ENCODE data around the gene ENO2. TPM values are rescaled to one million over a fixed set of nuclear protein-coding genes. Genes with fewer than 3 reads are reported as not detected.
"Not testable (repeated sequence)": the region's sequence is repeated elsewhere in the genome, so short reads cannot be mapped to it uniquely, and the experiment has no call there.

Gene ENO2
- total RNA-seq = 100 to 1,000 TPM; 104 to 139 TPM
- polyA plus RNA-seq (2013, experiment 1 of 2) = 137 TPM
- 107 TPM for polyA plus RNA-seq (2013, experiment 2 of 2)
- long read RNA-seq, experiment 1, transcript ENO2-201 (12 exons, 2,423 nt) = major isoform, 13 of 37 reads
- long read RNA-seq, experiment 1, transcript ENO2-205 (11 exons, 2,827 nt) = minor isoform, 5 of 37 reads
- long read RNA-seq, experiment 1, partial matches to known transcripts = 18 of 37 reads
- long read RNA-seq, experiment 1, other reads (novel, unspliced or antisense) = 0 of 37 reads
- long read RNA-seq, experiment 2, transcript ENO2-211 (12 exons, 2,549 nt) = minor isoform, 10 of 127 reads
- long read RNA-seq, experiment 2, transcript ENO2-201 (12 exons, 2,423 nt) = major isoform, 69 of 127 reads
- long read RNA-seq, experiment 2, transcript ENO2-205 (11 exons, 2,827 nt) = minor isoform, 25 of 127 reads
- long read RNA-seq, experiment 2, partial matches to known transcripts = 12 of 127 reads
- long read RNA-seq, experiment 2, other reads (novel, unspliced or antisense) = 11 of 127 reads
- long read RNA-seq, experiment 3, transcript ENO2-201 (12 exons, 2,423 nt) = major isoform, 250 of 437 reads
- long read RNA-seq, experiment 3, transcript ENO2-211 (12 exons, 2,549 nt) = minor isoform, 36 of 437 reads
- long read RNA-seq, experiment 3, transcript ENO2-205 (11 exons, 2,827 nt) = minor isoform, 108 of 437 reads
- long read RNA-seq, experiment 3, partial matches to known transcripts = 19 of 437 reads
- long read RNA-seq, experiment 3, other reads (novel, unspliced or antisense) = 24 of 437 reads
- long read RNA-seq, experiment 4, transcript ENO2-211 (12 exons, 2,549 nt) = minor isoform, 7 of 58 reads
- long read RNA-seq, experiment 4, transcript ENO2-201 (12 exons, 2,423 nt) = major isoform, 31 of 58 reads
- long read RNA-seq, experiment 4, partial matches to known transcripts = 7 of 58 reads
- long read RNA-seq, experiment 4, other reads (novel, unspliced or antisense) = 10 of 58 reads

DNA sequence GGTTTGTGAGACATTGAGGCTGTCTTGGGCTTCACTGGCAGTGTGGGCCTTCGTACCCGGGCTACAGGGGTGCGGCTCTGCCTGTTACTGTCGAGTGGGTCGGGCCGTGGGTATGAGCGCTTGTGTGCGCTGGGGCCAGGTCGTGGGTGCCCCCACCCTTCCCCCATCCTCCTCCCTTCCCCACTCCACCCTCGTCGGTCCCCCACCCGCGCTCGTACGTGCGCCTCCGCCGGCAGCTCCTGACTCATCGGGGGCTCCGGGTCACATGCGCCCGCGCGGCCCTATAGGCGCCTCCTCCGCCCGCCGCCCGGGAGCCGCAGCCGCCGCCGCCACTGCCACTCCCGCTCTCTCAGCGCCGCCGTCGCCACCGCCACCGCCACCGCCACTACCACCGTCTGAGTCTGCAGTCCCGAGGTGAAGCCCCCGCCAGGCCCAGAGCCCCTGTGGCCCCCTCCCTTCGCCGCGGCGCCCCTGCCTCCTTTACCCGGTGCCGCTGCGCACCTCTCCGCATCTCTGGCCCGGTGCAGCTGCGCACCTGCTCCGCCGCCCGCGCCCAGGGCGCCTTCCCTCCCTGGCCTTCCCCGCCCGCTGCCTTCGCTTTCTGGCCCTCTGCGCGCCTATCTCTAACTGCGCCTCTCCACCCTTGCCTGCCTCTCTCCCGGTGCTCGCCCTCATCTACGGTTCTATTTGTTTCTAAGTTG lies at the start of gene ENO2:
ENO2 (plus strand) TSS at position 335 of the 701 bp plus-strand sequence. CDS start 1,253 bp downstream, outside the sequence.
- Histone ChIP-seq H3K27me3 (ENCODE audit: control insufficient read depth, insufficient read depth, low read length, poor library complexity, severe bottlenecking) (peaks cover 19% of the 10 kb centered on the region), H3K36me3 (ENCODE audit: control insufficient read depth, insufficient read depth, low read length) (peaks cover 1% of the 10 kb centered on the region), H3K4me1 (ENCODE audit: control insufficient read depth, insufficient read depth, low read length) (no peaks in the 10 kb centered on the region), H3K27ac (ENCODE audit: low read depth, low read length) (no peak within 1 kb of the TSS), H3K4me3 (ENCODE audit: low read length) (peak within 1 kb of the TSS; percentile 84), H3K9ac (ENCODE audit: extremely low read depth, low read length, poor library complexity, severe bottlenecking) (peak within 1 kb of the TSS; percentile 44), H3K9me3 (ENCODE audit: control insufficient read depth, low read length) (no peaks in the 10 kb centered on the region)
- Mint-ChIP-seq H3K9me3 (no peaks in the 10 kb centered on the region), H3K27ac (peak within 1 kb of the TSS; percentile 41), H3K36me3 (ENCODE audit: low read depth) (peaks cover 23% of the 10 kb centered on the region), H3K4me3 (peak within 1 kb of the TSS; percentile 77), H3K4me1 (peaks cover 39% of the 10 kb centered on the region), H3K27me3 (ENCODE audit: insufficient read depth) (peaks cover 62% of the 10 kb centered on the region)
- WGBS, 2 experiments (ENCODE audit: insufficient coverage in 1 of 2, insufficient read length in 1 of 2) = 2 to 3% methylated on average over 28 to 67 of the region's 68 CpGs
- peak; percentile 89 for DNase-seq
- TF ChIP-seq, protein P1, sequence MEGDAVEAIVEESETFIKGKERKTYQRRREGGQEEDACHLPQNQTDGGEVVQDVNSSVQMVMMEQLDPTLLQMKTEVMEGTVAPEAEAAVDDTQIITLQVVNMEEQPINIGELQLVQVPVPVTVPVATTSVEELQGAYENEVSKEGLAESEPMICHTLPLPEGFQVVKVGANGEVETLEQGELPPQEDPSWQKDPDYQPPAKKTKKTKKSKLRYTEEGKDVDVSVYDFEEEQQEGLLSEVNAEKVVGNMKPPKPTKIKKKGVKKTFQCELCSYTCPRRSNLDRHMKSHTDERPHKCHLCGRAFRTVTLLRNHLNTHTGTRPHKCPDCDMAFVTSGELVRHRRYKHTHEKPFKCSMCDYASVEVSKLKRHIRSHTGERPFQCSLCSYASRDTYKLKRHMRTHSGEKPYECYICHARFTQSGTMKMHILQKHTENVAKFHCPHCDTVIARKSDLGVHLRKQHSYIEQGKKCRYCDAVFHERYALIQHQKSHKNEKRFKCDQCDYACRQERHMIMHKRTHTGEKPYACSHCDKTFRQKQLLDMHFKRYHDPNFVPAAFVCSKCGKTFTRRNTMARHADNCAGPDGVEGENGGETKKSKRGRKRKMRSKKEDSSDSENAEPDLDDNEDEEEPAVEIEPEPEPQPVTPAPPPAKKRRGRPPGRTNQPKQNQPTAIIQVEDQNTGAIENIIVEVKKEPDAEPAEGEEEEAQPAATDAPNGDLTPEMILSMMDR (conservative IDR thresholded peaks at IDR 0.05) = no peak

DNA sequence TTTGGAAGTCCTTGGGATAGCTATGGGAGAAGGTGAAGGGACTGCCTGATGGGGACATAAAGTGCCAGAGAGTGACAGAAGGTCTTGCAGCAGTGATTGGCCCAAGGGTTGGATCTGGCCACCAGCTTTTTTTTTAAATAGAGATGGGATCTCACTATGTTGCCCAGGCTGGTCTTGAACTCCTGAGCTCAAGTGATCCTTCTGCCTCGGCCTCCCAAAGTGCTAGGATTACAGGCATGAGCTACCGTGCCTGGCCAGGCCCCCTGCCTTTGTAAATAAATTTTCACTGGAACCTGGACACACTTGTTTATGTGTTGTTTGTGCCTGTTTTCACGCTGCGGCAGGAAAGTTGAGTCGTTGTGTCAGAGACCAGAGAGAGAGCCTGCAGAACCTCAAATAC lies 49.1 kb upstream of the ENO2 start:
- peaks cover 62% of the 10 kb centered on the region for H3K36me3 ChIP-seq (ENCODE audit: control insufficient read depth, insufficient read depth, low read length)
- not testable (repeated sequence) for H3K27me3 ChIP-seq (ENCODE audit: control insufficient read depth, insufficient read depth, low read length, poor library complexity, severe bottlenecking); H3K4me3 Mint-ChIP-seq; H3K4me3 ChIP-seq (ENCODE audit: low read length); DNase-seq; H3K27me3 Mint-ChIP-seq (ENCODE audit: insufficient read depth); H3K9me3 ChIP-seq (ENCODE audit: control insufficient read depth, low read length); H3K4me1 ChIP-seq (ENCODE audit: control insufficient read depth, insufficient read depth, low read length); H3K27ac Mint-ChIP-seq; H3K9me3 Mint-ChIP-seq; H3K9ac ChIP-seq (ENCODE audit: extremely low read depth, low read length, poor library complexity, severe bottlenecking); H3K27ac ChIP-seq (ENCODE audit: low read depth, low read length)
- Mint-ChIP-seq H3K4me1 (peaks cover 37% of the 10 kb centered on the region), H3K36me3 (ENCODE audit: low read depth) (peaks cover 74% of the 10 kb centered on the region)
- WGBS, 2 experiments (ENCODE audit: insufficient coverage in 1 of 2, insufficient read length in 1 of 2) = 92 to 94% methylated on average over 5 of the region's 5 CpGs

DNA sequence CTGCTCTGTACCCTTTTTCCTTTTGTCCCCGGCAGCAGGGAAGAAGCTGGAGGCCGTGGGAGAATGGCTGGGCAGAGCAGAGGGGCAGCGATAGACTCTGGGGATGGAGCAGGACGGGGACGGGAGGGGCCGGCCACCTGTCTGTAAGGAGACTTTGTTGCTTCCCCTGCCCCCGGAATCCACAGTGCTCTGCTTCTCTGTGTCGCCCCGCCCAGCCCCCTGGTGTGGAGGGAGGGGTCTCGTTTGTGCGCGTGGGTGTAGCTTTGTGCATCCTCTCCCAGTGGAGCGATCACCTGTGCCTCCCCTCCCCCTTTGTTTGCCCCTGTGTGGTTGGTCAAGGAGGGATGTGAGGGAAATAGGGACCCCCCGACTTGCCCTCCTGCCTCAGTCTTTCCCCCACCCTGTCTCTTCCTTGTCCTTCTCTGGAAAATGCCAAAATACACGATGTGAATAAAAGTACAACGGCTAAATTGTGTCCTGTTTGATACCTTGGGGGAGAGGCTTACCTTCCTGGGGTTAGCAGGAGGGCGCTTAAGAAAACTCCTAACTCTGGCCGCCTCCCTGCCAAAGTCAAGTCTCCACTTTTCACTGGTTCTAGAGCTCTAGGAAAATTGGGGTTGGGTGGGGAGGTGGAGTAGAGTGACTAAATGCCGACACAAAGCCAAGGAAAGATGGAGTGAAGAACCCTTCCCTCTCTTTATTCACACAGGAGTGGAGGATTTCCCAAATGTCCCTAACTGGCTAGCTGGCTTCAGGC lies 48.0 kb upstream of the ENO2 start:
- peak overlapping the region; percentile 96 for H3K27ac Mint-ChIP-seq
- H3K27me3 Mint-ChIP-seq (ENCODE audit: insufficient read depth) = no peaks in the 10 kb centered on the region
- 69 to 81% methylated on average over 6 to 18 of the region's 19 CpGs for WGBS, 2 experiments (ENCODE audit: insufficient coverage in 1 of 2, insufficient read length in 1 of 2)
- H3K4me3 Mint-ChIP-seq = peak overlapping the region; percentile 95
- Histone ChIP-seq H3K27me3 (ENCODE audit: control insufficient read depth, insufficient read depth, low read length, poor library complexity, severe bottlenecking) (no peaks in the 10 kb centered on the region), H3K4me1 (ENCODE audit: control insufficient read depth, insufficient read depth, low read length) (peaks cover 5% of the 10 kb centered on the region), H3K36me3 (ENCODE audit: control insufficient read depth, insufficient read depth, low read length) (peaks cover 61% of the 10 kb centered on the region), H3K9ac (ENCODE audit: extremely low read depth, low read length, poor library complexity, severe bottlenecking) (peak overlapping the region; percentile 30), H3K27ac (ENCODE audit: low read depth, low read length) (no peak overlapping the region), H3K9me3 (ENCODE audit: control insufficient read depth, low read length) (no peaks in the 10 kb centered on the region), H3K4me3 (ENCODE audit: low read length) (peak overlapping the region; percentile 73)
- H3K9me3 Mint-ChIP-seq = no peaks in the 10 kb centered on the region
- TF ChIP-seq, protein P1 (conservative IDR thresholded peaks at IDR 0.05) = no peak
- peaks cover 74% of the 10 kb centered on the region for H3K36me3 Mint-ChIP-seq (ENCODE audit: low read depth)
- DNase-seq = peak; percentile 80
- H3K4me1 Mint-ChIP-seq = peaks cover 47% of the 10 kb centered on the region

Data from endodermal cell (in vitro differentiated cells).